Mucosa of descending colon (tissue), 3 donors: ENCODE measurements around the gene SNX11. TPM values are rescaled to one million over a fixed set of nuclear protein-coding genes. Genes with fewer than 3 reads are reported as not detected.

Experiments
- ATAC-seq: fragments of 200-7000 bp; cut with Tn5 transposase; one replicate; pipeline ENCODE4 v1.9.1; 2020; ENCODE audit warnings: mild to moderate bottlenecking, moderate library complexity
- DNase-seq, 3 donors: peaks; one replicate each; pipeline ENCODE4 v3.0.0-alpha.2; 2020
- H3K36me3 ChIP-seq: fragments of 200-600 bp; one replicate; pipeline ENCODE4 v1.8.0; 2021; ENCODE audit warnings: low read depth, mild to moderate bottlenecking
- H3K4me1 ChIP-seq: fragments of 200-600 bp; one replicate; pipeline ENCODE4 v1.8.0; 2021; ENCODE audit warnings: low read depth, mild to moderate bottlenecking
- H3K4me3 ChIP-seq: fragments of 200-600 bp; one replicate; pipeline ENCODE4 v1.8.0; 2021; ENCODE audit warnings: mild to moderate bottlenecking
- H3K9me3 ChIP-seq: fragments of 200-600 bp; one replicate; pipeline ENCODE4 v1.8.0; 2021; ENCODE audit warnings: mild to moderate bottlenecking
- intact Hi-C, 2 donors: fragments of 100-400 bp; cut with DNase I in 1 of 2; cut with micrococcal nuclease in 1 of 2; formaldehyde crosslinking; loops; one replicate each; pipeline versions ENCODE4 v1.11.0 to v1.11.1; 2022; cut with DNase I, micrococcal nuclease
- total RNA-seq, 3 donors: library from RNA; stranded (reverse); fragmentation: NEBNext Ultra II Directional in 2 of 3; extraction: Animal tissue kit (Norgen Biotek cat#: 25700) in 2 of 3; gene quantifications; one replicate each; pipeline versions ENCODE4 v1.2.1 to v1.2.4, GENCODE V29; 2021 to 2023
- TF ChIP-seq, protein P1 (sequence below): fragments of 200-600 bp; IDR thresholded peaks from one replicate; pipeline ENCODE4 v1.8.0; 2022; ENCODE audit warnings: antibody characterized with exemption, mild to moderate bottlenecking
- donor health status: DM: no; HTN: no; CAD: no; lungs with moderate emphysema.
- donor health status: DM: no; HTN: no; CAD: no.
- donor health status: DM: no; HTN: yes; CAD: no.

Gene SNX11
- total RNA-seq, 3 donors from 2014 or later = 25.4 to 26.5 (median 25.4) TPM

DNA sequence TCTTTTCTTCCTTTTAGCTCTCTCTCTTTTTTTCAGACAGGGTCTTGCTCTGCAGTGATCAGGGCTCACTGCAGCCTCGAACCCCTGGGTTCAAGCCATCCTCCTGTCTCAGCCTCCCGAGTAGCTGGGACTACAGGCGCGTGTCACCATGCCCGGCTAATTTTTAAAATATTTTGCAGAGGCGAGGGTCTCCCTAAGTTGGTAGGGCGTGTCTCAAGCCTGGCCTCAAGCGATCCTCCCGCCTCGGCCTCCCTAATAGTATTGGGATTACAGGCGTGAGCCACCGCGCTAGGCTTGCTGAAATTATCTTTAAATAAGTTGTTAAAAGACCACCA is 797 bp upstream of the SNX11 start:
- intact Hi-C loops = no loop called here
- Histone ChIP-seq H3K36me3 (no peaks in the 10 kb centered on the region), H3K9me3 (peaks cover 3% of the 10 kb centered on the region), H3K4me3 (peak overlapping the region; percentile 59), H3K4me1 (peaks cover 14% of the 10 kb centered on the region)
- ATAC-seq = no peak
- TF ChIP-seq, protein P1, sequence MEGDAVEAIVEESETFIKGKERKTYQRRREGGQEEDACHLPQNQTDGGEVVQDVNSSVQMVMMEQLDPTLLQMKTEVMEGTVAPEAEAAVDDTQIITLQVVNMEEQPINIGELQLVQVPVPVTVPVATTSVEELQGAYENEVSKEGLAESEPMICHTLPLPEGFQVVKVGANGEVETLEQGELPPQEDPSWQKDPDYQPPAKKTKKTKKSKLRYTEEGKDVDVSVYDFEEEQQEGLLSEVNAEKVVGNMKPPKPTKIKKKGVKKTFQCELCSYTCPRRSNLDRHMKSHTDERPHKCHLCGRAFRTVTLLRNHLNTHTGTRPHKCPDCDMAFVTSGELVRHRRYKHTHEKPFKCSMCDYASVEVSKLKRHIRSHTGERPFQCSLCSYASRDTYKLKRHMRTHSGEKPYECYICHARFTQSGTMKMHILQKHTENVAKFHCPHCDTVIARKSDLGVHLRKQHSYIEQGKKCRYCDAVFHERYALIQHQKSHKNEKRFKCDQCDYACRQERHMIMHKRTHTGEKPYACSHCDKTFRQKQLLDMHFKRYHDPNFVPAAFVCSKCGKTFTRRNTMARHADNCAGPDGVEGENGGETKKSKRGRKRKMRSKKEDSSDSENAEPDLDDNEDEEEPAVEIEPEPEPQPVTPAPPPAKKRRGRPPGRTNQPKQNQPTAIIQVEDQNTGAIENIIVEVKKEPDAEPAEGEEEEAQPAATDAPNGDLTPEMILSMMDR = no peak
- DNase-seq = no peak

DNA sequence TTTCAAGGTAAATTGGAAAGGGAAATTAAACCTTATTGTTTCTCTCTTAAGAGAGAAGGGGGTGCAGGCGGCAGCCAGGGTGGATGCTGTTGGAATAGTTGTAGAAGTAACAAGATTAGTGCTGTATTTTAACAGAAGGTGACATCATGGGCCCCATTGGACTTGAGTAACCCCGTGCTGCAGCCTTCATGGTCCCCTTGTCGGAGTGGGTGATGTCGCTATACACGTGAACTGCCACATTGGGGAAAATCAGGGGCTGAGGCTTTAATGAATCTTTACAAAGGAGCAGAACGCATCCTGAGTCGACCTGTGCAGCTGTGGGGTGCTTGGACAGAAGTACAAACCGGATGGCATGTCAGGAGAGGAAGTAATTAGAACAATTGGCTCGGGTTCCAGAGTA is 3.2 kb downstream of the SNX11 start:
- Histone ChIP-seq H3K9me3 (no peaks in the 10 kb centered on the region), H3K36me3 (no peaks in the 10 kb centered on the region), H3K4me3 (no peak overlapping the region), H3K4me1 (peaks cover 9% of the 10 kb centered on the region)
- intact Hi-C loops = no loop called here
- TF ChIP-seq, protein P1 = no peak
- DNase-seq (no peak), ATAC-seq (no peak)

DNA sequence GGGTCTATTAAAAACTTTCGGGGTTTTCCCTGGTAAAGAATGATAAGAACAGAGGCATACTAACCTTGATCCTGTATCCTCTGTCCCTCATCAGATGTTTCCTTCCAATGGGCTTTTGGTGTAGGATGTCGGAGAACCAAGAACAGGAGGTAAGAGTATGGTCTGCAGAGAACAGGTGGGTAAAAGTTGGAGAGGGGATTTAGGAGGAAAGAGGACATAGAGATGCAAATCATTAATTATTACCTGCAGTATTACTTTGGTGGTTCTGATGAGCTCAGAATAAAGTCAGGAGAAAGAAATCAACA is 4.3 kb downstream of the SNX11 start:
- H3K9me3 ChIP-seq = no peaks in the 10 kb centered on the region
- intact Hi-C loops = no loop called here
- DNase-seq (no peak), ATAC-seq (no peak)
- H3K36me3 ChIP-seq = no peaks in the 10 kb centered on the region
- no peak overlapping the region for H3K4me3 ChIP-seq
- TF ChIP-seq, protein P1 = no peak
- H3K4me1 ChIP-seq = peaks cover 9% of the 10 kb centered on the region

DNA sequence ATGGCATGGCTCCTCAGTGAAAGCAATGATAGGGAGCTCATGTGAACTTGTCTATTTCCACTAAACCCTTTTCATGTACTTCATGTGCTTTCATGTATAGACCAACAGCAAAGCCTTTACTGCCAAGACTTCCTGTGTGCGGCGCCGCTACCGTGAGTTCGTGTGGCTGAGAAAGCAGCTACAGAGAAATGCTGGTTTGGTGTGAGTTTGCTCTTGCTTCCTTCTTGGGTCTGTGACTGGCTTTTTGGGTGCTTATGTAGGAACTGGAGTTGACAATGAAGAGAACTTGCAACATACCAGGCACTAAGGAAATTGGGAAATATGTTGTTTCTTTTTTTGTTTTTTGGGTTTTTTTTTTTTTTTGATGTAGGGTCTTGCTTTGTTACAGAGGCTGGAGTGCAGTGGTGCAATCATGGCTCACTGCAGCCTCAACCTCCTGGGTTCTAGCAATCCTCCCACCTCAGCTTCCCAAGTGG is 5.7 kb downstream of the SNX11 start:
- TF ChIP-seq, protein P1 = no peak
- intact Hi-C loops = no loop called here
- DNase-seq (no peak), ATAC-seq (peak; percentile 67)
- H3K36me3 ChIP-seq = no peaks in the 10 kb centered on the region
- H3K4me1 ChIP-seq = peaks cover 8% of the 10 kb centered on the region
- H3K9me3 ChIP-seq = no peaks in the 10 kb centered on the region
- no peak overlapping the region for H3K4me3 ChIP-seq

DNA sequence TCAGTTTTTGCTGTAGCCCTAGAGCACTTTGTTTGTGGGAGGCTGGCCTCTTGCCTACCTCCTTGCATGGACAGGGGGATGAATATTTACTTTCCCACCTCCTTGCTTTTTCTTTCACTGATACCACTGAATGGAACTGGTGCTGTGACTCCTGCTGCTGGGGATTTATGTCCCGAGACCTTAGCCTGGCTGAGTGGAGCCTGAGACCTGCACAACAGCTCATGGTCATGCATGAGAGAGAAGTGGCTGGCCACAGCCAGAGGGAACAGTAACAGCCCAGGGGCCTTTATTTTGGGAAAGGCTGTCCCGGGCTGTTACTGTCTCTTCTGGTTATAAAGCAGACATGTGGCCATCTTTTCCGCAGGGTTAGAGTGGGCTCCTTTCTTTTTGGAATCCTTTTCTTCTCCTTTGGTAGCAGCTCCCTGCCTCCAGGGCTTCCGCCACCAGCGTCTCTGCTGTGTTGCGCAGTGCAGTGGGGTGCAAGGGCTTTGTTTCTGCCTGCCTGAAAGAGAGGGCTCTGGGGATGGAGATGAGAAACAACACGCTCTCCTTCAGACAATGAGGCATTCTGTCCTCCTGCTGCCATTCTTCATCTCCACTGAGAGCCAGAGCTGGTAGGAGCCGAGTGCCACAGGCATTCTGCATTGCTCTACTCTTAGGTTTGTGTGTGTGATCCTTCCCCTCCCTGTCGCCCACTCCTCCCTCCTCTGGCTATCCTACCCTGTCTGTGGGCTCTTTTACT is 14.5 kb downstream of the SNX11 start:
- TF ChIP-seq, protein P1 = no peak
- intact Hi-C loops = no loop called here
- ATAC-seq (no peak), DNase-seq (no peak)
- H3K4me3 ChIP-seq = no peak overlapping the region
- H3K4me1 ChIP-seq = no peaks in the 10 kb centered on the region
- no peaks in the 10 kb centered on the region for H3K36me3 ChIP-seq
- no peaks in the 10 kb centered on the region for H3K9me3 ChIP-seq

DNA sequence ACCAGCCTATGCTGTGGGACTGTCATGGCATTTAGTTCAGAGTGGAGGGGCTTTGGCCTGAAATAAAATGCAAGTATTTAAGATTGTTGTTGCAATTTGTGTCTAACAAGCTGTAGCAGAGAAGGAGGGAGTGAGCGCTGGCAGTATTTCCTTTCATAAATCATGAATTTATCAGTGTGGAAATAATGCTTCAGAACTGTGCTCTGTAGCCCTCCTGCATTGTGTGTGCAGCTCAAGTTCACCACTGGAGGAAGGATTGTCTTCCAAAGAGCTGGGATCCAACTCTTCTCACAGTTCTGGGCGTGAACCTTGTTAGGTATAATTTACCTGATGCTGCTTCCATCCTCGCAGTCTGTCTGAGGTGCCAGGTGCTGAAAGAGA is 15.1 kb downstream of the SNX11 start:
- no peaks in the 10 kb centered on the region for H3K9me3 ChIP-seq
- no peak for DNase-seq
- intact Hi-C loops = no loop called here
- no peaks in the 10 kb centered on the region for H3K4me1 ChIP-seq
- ATAC-seq = no peak
- TF ChIP-seq, protein P1 = no peak
- H3K4me3 ChIP-seq = no peak overlapping the region
- H3K36me3 ChIP-seq = no peaks in the 10 kb centered on the region
